Measurements from ENCODE around the gene MICU2. TPM values are rescaled to one million over a fixed set of nuclear protein-coding genes. Genes with fewer than 3 reads are reported as not detected.
A peak's percentile ranks its signal among the peaks of the same experiment; 100 is the strongest.

Gene MICU2
- 14.9 and 29.2 TPM in 2 replicates for total RNA-seq (2012; rRNA removed)
- polyA plus RNA-seq (2012; rRNA removed): 23.0 and 25.0 TPM in 2 replicates
- polyA plus RNA-seq (2012; cell fraction: cytosol; rRNA removed): 19.2 and 36.9 TPM in 2 replicates
- 33.4 and 42.3 TPM in 2 replicates for polyA plus RNA-seq (2012; cell fraction: nucleus; rRNA removed; ENCODE audit: low replicate concordance)
- percentile 84 among the genes with signal in this experiment for Bru-seq, nascent RNA
- BruChase-seq, experiment 1, labeled RNA remaining after a 6-hour chase: percentile 72 among the genes with signal in this experiment
- BruChase-seq, experiment 2, labeled RNA remaining after a 2-hour chase: percentile 63 among the genes with signal in this experiment
- long read RNA-seq, transcript MICU2-201 (12 exons, 1,920 nt): major isoform, 65 of 71 reads
- long read RNA-seq, partial matches to known transcripts: 4 of 71 reads
- long read RNA-seq, other reads (novel, unspliced or antisense): 2 of 71 reads

- CTCF ChIA-PET: interaction anchor here (0.6 to 1.1 kb wide), 2 partner anchors 128 to 1015 kb away, joined by 3 read pairs; no protein-coding TSS in a partner anchor
- Histone ChIP-seq H2BK120ac (ENCODE audit: low read depth, low read length) (peak within 1 kb of the TSS; percentile 62), H3K14ac (replicated peaks; ENCODE audit: low read depth, low read length) (peak within 1 kb of the TSS; percentile 86), H4K8ac (ENCODE audit: low read depth in 2 of 2, low read length in 2 of 2) (peak within 1 kb of the TSS; percentile 91 to 93), H3K56ac (ENCODE audit: extremely low read depth, insufficient read depth, low read length) (peak within 1 kb of the TSS; percentile 76), H2AFZ (replicated peaks; ENCODE audit: low read length, poor library complexity) (peak within 1 kb of the TSS; percentile 100), H3K9me1 (ENCODE audit: insufficient read depth, low read length) (peaks cover 3% of the 10 kb centered on the region; the same call in 1 of the 2 replicates), H4K91ac (ENCODE audit: insufficient read depth, low read depth, low read length) (peak within 1 kb of the TSS; percentile 91), H3K4ac (ENCODE audit: low read depth, low read length) (peak within 1 kb of the TSS; percentile 86), H2BK20ac (ENCODE audit: low read depth, low read length) (no peak within 1 kb of the TSS), H4K5ac (ENCODE audit: low read depth, low read length) (peak within 1 kb of the TSS; percentile 96), H2BK5ac (ENCODE audit: low read depth, low read length, poor library complexity, severe bottlenecking) (peak within 1 kb of the TSS; percentile 96), H3K4me2 (ENCODE audit: low read depth, low read length) (peak within 1 kb of the TSS; percentile 95), H2BK15ac (ENCODE audit: low read depth, low read length) (peak within 1 kb of the TSS; percentile 20; the same call in 1 of the 3 replicates), H3K79me1 (ENCODE audit: low read depth in 1 of 2, low read length in 2 of 2) (peaks cover 12 to 21% of the 10 kb centered on the region in 2 experiments; a peak in 3 of 4 replicates), H2AK5ac (ENCODE audit: low read depth, low read length) (peak within 1 kb of the TSS; percentile 1; the same call in 1 of the 2 replicates), H3K9ac (ENCODE audit: low read depth, low read length) (peak within 1 kb of the TSS; percentile 76), H4K20me1 (ENCODE audit: insufficient read depth, low read length) (peaks cover 3% of the 10 kb centered on the region; the same call in 1 of the 2 replicates), H3K4me1 (ENCODE audit: control insufficient read depth, insufficient read depth, low read length) (no peaks in the 10 kb centered on the region), H2AK9ac (replicated peaks; ENCODE audit: low read depth, low read length, poor library complexity) (peak within 1 kb of the TSS; percentile 94), H3K36me3 (ENCODE audit: control insufficient read depth, insufficient read depth, low read length) (peaks cover under 1% of the 10 kb centered on the region), H3K4me3 (ENCODE audit: insufficient read depth, low read depth, low read length) (peak within 1 kb of the TSS; percentile 83), H3K9me3 (ENCODE audit: control insufficient read depth, insufficient read depth, low read length) (no peaks in the 10 kb centered on the region), H3K18ac (ENCODE audit: low read depth, low read length) (peak within 1 kb of the TSS; percentile 73), H3K27me3 (ENCODE audit: control insufficient read depth, insufficient read depth, low read length) (no peaks in the 10 kb centered on the region; the same call in 1 of the 2 replicates), H3K23ac (ENCODE audit: low read depth, low read length) (peak within 1 kb of the TSS; percentile 86; the same call in 1 of the 2 replicates), H3K27ac (ENCODE audit: insufficient read depth, low read length) (peak within 1 kb of the TSS; percentile 84)
- intact Hi-C loops (cut with micrococcal nuclease): loop anchor here (10.0 kb wide), 1 partner anchor 309 kb away; no protein-coding TSS in a partner anchor
- TF ChIP-seq CTCF (conservative IDR thresholded peaks at IDR 0.05; ENCODE audit: low read depth, low read length) (no peak), MAZ (IDR thresholded peaks at IDR 0.05; ENCODE audit: borderline replicate concordance, low read depth, low read length) (peak; percentile 68), POLR2A (IDR thresholded peaks at IDR 0.05; ENCODE audit: low read depth, low read length) (peak; percentile 94), FOS (IDR thresholded peaks at IDR 0.05; ENCODE audit: low read depth, low read length) (no peak), CHD1 (IDR thresholded peaks at IDR 0.05; ENCODE audit: low read depth, low read length) (no peak), BHLHE40 (IDR thresholded peaks at IDR 0.05; ENCODE audit: low read depth, low read length) (no peak), SMC3 (IDR thresholded peaks at IDR 0.05; ENCODE audit: low read depth, low read length) (no peak)
- in situ Hi-C loops (cut with MboI; ENCODE audit: low sequenced_read_pairs): no loop called here
- dilution Hi-C loops (cut with HindIII; ENCODE audit: low sequenced_read_pairs, unreplicated experiment): no loop called here
- WGBS, 2 experiments (ENCODE audit: extremely low coverage in 2 of 2, insufficient read length in 1 of 2): 1% methylated on average over 12 of the region's 77 CpGs; no CpG with 5 or more reads in 1 of the 2 experiments
- BruUV-seq (replicated peaks): no TSS peak
- POLR2A ChIA-PET (ENCODE audit: unreplicated experiment): interaction anchor here (0.8 kb wide), 1 partner anchor 13 kb away, joined by 3 read pairs; no protein-coding TSS in a partner anchor
- ATAC-seq (ENCODE audit: low read depth) (peak; percentile 99), DNase-seq (peak; percentile 93)
These were observed at the start of gene MICU2 for GRCh38 chr13:21603531-21604448. Gene MICU2 (minus strand): TSS chr13:21604170. CDS start chr13:21604148, 22 bp downstream.

All from IMR-90 (cell line).